ENCODE measurements around the gene TSEN2. TPM values are rescaled to one million over a fixed set of nuclear protein-coding genes. Genes with fewer than 3 reads are reported as not detected.

Gene TSEN2
- total and polyA plus RNA-seq, 10 of the 15 experiments (the other 5 are each of a cell fraction or from before 2014, with no cell fraction given), result 17.7 to 32.3 (median 24.3) TPM

- BruUV-seq (replicated peaks), result no TSS peak
- H4K20me1 ChIP-seq (ENCODE audit: control insufficient read depth, insufficient read depth), result no peaks in the 10 kb centered on the region
- H3K9ac ChIP-seq (ENCODE audit: control insufficient read depth, insufficient read depth, low read length), result no peak overlapping the region
- no peak overlapping the region for H3K27ac ChIP-seq (ENCODE audit: control insufficient read depth, insufficient read depth)
- no peaks in the 10 kb centered on the region for H3K36me3 ChIP-seq (ENCODE audit: control insufficient read depth in 2 of 2, insufficient read depth in 2 of 2, low read length in 1 of 2)
- TF ChIP-seq ZNF274 (IDR thresholded peaks at IDR 0.05; ENCODE audit: insufficient read depth, insufficient read length) (no peak), NR2F1 (conservative IDR thresholded peaks at IDR 0.05) (no peak), USF1 (IDR thresholded peaks at IDR 0.05; ENCODE audit: borderline replicate concordance, extremely low read length, insufficient read depth, low read depth, low read length) (no peak)
- H2AFZ ChIP-seq (ENCODE audit: control insufficient read depth, low read depth, low read length), result no peak overlapping the region
- POLR2A ChIA-PET, result interaction anchor here (0.7 kb wide), 1 partner anchor 616 kb away, joined by 6 read pairs; no protein-coding TSS in a partner anchor
- 25% methylated on average over 5 of the region's 5 CpGs for WGBS (ENCODE audit: insufficient coverage, insufficient replicate concordance, low lambda C conversion rate, missing lambda C conversion rate)
- SMC1A ChIA-PET (ENCODE audit: uncharacterized antibody, unreplicated experiment), result interaction anchor here (0.6 to 1.7 kb wide), 5 partner anchors 9 to 335 kb away, joined by 3 to 8 read pairs (median 4); no protein-coding TSS in a partner anchor
- H3K27me3 ChIP-seq (replicated peaks in 1 of 2; ENCODE audit: control insufficient read depth in 2 of 2, insufficient read depth in 2 of 2, low read length in 1 of 2), result peaks cover 0 to 2% of the 10 kb centered on the region in 2 experiments; a peak in 2 of 4 replicates
- H3K4me1 ChIP-seq (ENCODE audit: control insufficient read depth, insufficient read depth, low read length), result no peaks in the 10 kb centered on the region
- H3K4me2 ChIP-seq (ENCODE audit: control insufficient read depth, insufficient read depth), result no peak overlapping the region
- CTCF ChIA-PET, result interaction anchor here (0.7 to 1.8 kb wide), 3 partner anchors 9 to 335 kb away, joined by 3 to 10 read pairs (median 4); no protein-coding TSS in a partner anchor
- no peaks in the 10 kb centered on the region for H3K79me2 ChIP-seq (ENCODE audit: control insufficient read depth, insufficient read depth, low read length)
- FAIRE-seq, result no peak
- intact Hi-C loops (cut with micrococcal nuclease; ENCODE audit: unreplicated experiment), result loop anchor here (10.0 kb wide), 1 partner anchor 175 kb away; no protein-coding TSS in a partner anchor
- no peak for ATAC-seq
- no peaks in the 10 kb centered on the region for H3K9me3 ChIP-seq (replicated peaks; ENCODE audit: control insufficient read depth, insufficient read depth, low read length)
- H3K4me3 ChIP-seq, result no peak overlapping the region
- RAD21 ChIA-PET (ENCODE audit: unreplicated experiment), result interaction anchor here (0.6 kb wide), 1 partner anchor 8 kb away, joined by 3 read pairs; no protein-coding TSS in a partner anchor
- no peak for DNase-seq (ENCODE audit: low read depth, low spot score)
- in situ Hi-C loops (cut with MboI), result no loop called here
Observed at GRCh38 chr3:12470111-12470510, 14.2 kb upstream of the TSEN2 start.

GRCh38 chr3:12470680-12471079 lies 13.6 kb upstream of the TSEN2 start:
- Histone ChIP-seq H3K36me3 (ENCODE audit: control insufficient read depth in 2 of 2, insufficient read depth in 2 of 2, low read length in 1 of 2) (no peaks in the 10 kb centered on the region), H3K4me2 (ENCODE audit: control insufficient read depth, insufficient read depth) (no peak overlapping the region), H3K9me3 (replicated peaks; ENCODE audit: control insufficient read depth, insufficient read depth, low read length) (no peaks in the 10 kb centered on the region), H3K9ac (ENCODE audit: control insufficient read depth, insufficient read depth, low read length) (no peak overlapping the region), H3K27ac (ENCODE audit: control insufficient read depth, insufficient read depth) (no peak overlapping the region), H3K4me1 (ENCODE audit: control insufficient read depth, insufficient read depth, low read length) (no peaks in the 10 kb centered on the region), H4K20me1 (ENCODE audit: control insufficient read depth, insufficient read depth) (no peaks in the 10 kb centered on the region), H3K79me2 (ENCODE audit: control insufficient read depth, insufficient read depth, low read length) (no peaks in the 10 kb centered on the region), H2AFZ (ENCODE audit: control insufficient read depth, low read depth, low read length) (no peak overlapping the region), H3K27me3 (replicated peaks in 1 of 2; ENCODE audit: control insufficient read depth in 2 of 2, insufficient read depth in 2 of 2, low read length in 1 of 2) (peaks cover 0 to 2% of the 10 kb centered on the region in 2 experiments; a peak in 2 of 4 replicates), H3K4me3 (no peak overlapping the region)
- DNase-seq (ENCODE audit: low read depth, low spot score) (no peak), ATAC-seq (no peak), FAIRE-seq (no peak)
- 36% methylated on average over 3 of the region's 3 CpGs for WGBS (ENCODE audit: insufficient coverage, insufficient replicate concordance, low lambda C conversion rate, missing lambda C conversion rate)
- ChIA-PET SMC1A (ENCODE audit: uncharacterized antibody, unreplicated experiment) (interaction anchor here (1.6 to 1.7 kb wide), 2 partner anchors 9 to 320 kb away, joined by 4 to 8 read pairs; no protein-coding TSS in a partner anchor), CTCF (interaction anchor here (0.7 to 1.8 kb wide), 3 partner anchors 9 to 335 kb away, joined by 3 to 10 read pairs (median 4); no protein-coding TSS in a partner anchor), POLR2A (no interaction called here), RAD21 (ENCODE audit: unreplicated experiment) (no interaction called here)
- no TSS peak for BruUV-seq (replicated peaks)
- in situ Hi-C loops (cut with MboI) (no loop called here), intact Hi-C loops (cut with micrococcal nuclease; ENCODE audit: unreplicated experiment) (loop anchor here (10.0 kb wide), 1 partner anchor 176 kb away; no protein-coding TSS in a partner anchor)
- no peak for TF ChIP-seq FOXK2 (IDR thresholded peaks at IDR 0.05)
- no peak for TF ChIP-seq PML (IDR thresholded peaks at IDR 0.05; ENCODE audit: low read length)
- TF ChIP-seq RB1 (IDR thresholded peaks at IDR 0.05; ENCODE audit: borderline replicate concordance), result no peak
- no peak for TF ChIP-seq HDAC2 (IDR thresholded peaks at IDR 0.05)
- TF ChIP-seq FOS (IDR thresholded peaks at IDR 0.05; ENCODE audit: borderline replicate concordance, extremely low read depth, insufficient read length), result no peak
- TF ChIP-seq POLR2A (IDR thresholded peaks at IDR 0.05; ENCODE audit: low read depth, low read length), result no peak
- TF ChIP-seq MYB (IDR thresholded peaks at IDR 0.05; ENCODE audit: borderline replicate concordance, low read depth, low read length), result no peak
- TF ChIP-seq CBX3 (IDR thresholded peaks at IDR 0.05; ENCODE audit: borderline replicate concordance, low read depth), result no peak
- no peak for TF ChIP-seq NFYB (IDR thresholded peaks at IDR 0.05; ENCODE audit: insufficient read depth, low read depth, low read length)
- TF ChIP-seq YBX1 (IDR thresholded peaks at IDR 0.05), result no peak
- no peak for TF ChIP-seq YY1 (IDR thresholded peaks at IDR 0.05; ENCODE audit: low read depth, low read length)
- no peak for TF ChIP-seq ZBTB4 (CRISPR knock-in tag; IDR thresholded peaks at IDR 0.05)
